Hematopoietic multipotent progenitor cell treated with erythropoietin and hydrocortisone succinate and interleukin-3 and kit ligand, for 15 days (in vitro differentiated cells): ENCODE measurements around the gene MED25.
A peak's percentile ranks its signal among the peaks of the same experiment; 100 is the strongest.

Experiments
- DNase-seq: peaks from one replicate; pipeline ENCODE4 v3.0.0-alpha.2; 2015; ENCODE audit warnings: low spot score

MED25 gene

DNA sequence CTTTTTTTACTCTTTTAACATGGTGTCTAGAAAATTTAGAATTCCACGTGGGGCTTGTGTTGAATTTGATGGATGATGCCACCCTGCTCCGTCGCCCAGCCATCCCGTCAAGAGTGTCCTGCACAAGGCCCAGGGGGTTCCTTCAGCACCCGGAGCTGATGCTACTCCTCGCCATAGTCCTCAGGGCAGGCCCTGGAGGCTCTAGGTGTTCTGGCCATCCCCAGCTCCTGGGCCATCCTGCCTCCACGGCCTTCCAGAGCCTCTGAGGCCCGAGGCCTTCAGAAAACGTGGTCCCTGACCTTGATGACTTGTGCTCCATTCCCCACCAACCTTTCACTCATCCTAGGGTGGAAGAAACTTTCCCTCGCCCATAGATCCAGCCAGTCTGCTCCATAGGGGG, 55.7 kb downstream of the MED25 start:
- DNase-seq = no peak

DNA sequence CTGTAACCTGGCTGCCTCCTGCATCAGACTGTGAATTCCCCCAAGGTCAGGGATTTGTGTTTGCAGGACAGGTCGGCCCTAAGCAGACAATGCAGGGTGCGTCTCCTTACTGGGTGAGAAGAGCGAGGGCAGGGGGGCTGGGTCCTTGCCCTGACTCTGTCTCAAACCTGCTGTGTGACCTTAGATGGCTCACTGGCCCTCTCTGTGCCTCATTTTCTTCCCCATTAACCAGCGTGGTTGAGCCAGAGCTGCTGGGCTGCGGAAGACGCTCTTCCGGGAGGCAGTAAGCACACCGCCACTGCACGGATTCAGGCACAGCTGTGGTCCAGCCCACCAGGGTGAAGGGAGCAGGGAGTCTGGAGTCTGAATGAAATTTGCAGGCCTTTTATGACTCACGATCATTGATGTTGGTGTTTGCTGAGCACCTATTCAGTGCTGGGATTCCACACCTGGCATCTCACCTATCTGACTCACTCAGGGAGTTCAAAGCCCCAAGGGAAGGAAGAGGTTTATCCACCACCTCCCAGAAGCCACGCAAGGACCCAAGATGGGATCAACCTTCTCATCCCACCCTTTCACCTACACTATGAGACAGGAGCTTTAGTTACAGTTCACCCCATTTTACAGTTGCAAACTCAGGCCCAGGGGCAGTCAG, 56.5 kb downstream of the MED25 start:
- DNase-seq = no peak

DNA sequence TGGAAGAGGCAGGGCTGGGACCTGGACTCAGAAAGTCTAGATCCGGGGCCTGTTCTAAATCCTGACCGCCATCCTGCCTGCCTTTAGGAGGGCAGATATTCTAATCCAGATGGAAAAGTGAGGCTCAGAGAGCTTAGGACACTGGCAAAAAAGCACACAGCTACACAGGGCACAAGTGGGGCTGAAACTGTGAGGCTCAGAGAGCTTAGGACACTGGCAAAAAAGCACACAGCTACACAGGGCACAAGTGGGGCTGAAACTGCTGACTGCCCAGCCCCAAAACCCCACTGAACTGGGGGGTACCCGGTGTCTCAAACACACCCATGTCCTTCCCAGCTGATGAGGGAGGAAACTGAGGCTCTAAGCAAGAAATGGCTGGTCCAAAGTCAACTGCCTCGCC, 57.1 kb downstream of the MED25 start:
- DNase-seq = no peak

DNA sequence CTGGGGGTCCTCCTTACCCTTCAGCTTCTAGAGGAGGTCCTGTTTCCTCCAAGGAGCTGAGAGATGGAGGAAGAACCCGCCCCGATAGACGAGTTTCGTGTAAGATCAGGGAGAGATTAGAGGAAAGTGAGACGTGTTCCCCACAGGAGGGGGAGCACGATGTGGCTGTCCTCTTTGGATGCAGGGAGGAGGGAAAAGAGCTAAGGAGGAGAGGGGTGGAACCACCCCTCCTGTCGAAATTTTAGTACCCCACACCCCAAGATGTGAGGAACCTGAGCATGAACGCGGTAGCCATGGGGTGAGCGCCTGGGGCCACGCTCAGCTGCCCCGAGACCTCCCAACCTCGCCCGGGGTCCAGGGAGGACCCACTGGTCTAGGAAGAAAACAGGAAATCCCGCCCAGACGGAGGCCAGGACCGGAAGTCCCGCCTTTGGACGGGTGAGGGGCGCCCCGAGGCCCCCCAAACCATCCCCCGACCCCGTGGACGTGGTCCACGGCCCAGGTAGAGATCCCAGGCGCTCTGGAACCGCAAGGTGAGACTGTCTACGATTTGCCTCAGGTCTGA, 57.9 kb downstream of the MED25 start:
- DNase-seq = peak; percentile 71

DNA sequence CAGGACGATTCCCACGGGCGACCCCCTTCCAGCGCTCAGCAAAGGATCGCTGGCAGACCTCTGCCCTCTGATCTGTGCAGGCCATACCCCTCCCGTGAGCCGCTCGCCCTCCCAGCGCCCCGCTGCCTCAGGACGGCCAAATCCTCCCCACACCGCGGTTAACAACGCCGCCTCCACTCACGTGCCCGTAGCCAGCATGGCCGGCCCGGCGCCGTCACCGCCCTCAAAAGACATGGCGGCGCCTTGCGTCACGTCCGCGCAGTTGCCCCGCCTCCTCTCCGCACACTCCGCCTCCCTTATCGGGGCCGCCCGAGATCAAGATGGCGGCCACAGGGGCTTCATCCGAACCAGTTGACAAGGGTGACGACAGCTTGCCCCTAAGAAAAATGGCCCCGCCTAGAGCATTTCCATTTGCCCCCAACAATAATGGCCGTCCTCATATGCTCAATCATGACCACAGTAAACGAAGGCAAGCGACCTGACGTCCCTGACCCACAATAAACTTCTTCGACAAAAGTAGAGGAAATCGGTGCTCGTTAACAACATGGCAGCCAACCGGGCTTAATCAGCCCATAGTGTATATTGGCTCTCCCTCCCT, 58.4 kb downstream of the MED25 start:
- DNase-seq = peak; percentile 99

DNA sequence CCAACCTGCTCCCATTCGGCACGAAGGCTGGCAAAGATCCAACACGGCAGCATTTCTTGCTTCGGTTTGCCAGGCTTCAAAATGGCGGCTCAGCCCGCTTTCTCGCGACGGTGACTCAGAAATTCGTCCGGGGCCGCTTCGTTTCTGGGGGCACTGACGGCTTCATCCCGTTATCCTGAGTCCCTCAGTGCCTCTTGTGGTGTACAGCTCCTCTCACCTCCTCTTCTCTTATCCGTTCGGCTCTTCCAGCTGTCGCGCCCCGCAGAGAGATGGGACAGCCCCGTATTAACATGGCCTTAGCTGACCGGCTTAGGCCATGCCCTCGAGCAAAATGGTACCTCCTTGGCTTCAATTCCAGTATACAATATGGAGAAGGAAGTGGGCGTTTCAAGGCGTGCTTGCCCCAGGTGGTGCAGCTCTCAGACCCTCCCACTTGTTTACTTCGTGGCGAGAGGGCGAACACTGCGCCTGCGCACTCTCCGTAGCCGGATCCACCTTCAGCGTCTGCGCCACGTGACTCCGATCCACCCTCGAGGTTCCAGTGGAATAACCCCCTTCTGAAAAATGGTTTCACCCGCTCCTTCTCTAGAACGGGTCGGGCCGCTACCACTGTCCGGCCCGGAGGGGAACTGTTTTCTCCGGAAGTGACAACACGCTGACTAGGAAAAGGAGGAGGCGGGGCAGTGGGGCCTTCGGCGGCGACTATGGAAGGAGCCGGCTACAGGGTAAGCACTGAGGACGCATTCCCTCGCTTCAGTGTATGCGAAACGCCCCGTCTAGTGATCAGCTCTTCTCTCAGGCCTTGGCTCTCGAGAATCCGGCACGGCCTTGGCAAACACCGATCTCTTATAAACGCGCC, 59.2 kb downstream of the MED25 start, which contains the start of the genes AKT1S1 and TBC1D17:
TSS of gene AKT1S1 (minus strand) at position 336 of the 859 bp plus-strand sequence. CDS start 4,060 bp downstream, outside the sequence.
TSS of gene TBC1D17 (plus strand) at position 683 of the 859 bp plus-strand sequence. CDS start at position 705, 22 bp downstream.
- peak; percentile 100 for DNase-seq

DNA sequence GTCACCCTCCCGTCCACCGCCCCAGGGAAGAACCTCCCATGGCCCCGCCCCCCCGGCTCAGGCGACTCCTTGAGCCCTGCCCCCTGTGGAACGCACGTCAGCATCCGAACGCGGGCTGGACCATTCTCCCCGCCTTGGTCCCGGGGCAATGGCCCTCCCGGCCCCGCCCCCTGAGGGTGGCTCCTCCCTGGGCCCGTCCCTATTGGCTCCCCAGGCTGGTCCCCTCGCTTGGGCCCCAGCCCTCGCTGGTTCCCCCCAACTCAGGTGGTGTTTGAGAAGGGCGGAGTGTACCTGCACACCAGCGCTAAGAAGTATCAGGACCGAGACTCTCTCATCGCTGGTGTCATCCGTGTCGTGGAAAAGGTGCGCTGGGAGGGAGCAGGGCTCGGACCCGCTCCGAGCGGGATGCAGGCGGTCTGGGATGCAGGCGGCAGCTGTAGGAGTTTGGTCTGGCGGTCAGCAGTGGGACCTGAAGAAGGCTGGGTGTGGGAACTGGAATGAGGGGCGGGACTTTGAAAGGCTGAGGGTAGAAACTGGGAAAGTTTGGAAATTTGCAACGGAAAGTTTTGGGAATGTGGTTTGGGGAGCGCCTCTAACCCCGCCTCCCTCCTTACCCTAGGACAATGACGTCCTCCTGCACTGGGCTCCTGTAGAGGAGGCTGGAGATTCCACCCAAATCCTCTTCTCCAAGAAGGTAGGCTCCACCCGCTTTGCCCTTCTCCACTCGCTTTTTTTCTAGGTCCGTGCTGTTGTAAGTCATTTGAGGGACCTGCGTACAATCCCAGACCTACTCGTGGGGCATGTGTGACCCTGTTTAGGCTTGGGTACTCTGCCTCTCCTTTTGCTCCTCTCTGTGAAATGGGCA, 60.0 kb downstream of the MED25 start:
- peak; percentile 99 for DNase-seq

DNA sequence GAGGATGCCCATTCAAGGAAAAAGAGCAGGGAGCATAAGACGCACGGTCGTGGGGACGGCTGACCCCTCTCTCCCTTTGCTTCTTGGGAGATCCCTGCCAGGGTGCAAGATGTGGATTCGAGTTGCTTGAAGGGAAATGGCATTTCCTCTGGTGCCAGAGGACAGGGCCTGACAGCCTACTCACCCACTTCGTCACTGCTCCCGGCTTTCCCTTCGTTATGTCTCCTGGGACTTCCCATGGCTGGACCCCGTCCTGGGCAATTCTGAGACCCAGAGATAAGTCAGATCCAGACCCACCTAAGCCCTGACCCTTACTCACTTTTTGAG, 60.6 kb downstream of the MED25 start:
- no peak for DNase-seq

DNA sequence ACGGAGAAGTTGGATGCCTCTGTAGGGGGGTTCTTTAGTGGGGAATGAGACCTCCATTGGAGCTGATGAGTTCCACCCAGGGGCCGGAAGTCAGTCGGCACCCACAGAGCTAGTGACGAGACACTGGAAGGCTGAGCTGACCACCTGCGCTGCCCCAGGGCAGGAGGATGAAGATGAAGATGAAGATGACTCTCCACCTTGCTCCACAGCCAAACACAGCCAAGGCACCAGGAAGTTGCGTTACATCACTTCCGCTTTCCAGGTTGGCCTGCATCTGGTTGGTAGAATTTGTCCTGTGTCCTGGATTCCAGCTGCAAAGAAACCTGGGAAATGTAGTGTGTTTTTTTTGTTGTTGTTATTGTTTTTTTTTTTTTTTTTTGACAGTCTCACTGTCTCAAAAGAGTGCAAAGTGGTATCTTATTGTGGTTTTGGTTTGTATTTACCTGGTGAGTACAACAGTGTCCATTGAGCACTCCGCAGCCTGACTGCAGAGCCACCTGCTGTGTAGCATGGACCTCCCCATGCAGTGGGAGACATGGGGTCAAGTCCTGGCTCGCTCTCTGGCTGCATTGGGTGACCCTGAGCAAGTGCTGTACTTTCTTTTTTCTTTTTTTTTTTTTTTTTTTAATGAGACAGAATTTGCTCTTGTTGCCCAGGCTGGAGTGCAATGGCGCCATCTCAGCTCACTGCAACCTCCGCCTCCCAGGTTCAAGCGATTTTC, 61.3 kb downstream of the MED25 start:
- DNase-seq = no peak

DNA sequence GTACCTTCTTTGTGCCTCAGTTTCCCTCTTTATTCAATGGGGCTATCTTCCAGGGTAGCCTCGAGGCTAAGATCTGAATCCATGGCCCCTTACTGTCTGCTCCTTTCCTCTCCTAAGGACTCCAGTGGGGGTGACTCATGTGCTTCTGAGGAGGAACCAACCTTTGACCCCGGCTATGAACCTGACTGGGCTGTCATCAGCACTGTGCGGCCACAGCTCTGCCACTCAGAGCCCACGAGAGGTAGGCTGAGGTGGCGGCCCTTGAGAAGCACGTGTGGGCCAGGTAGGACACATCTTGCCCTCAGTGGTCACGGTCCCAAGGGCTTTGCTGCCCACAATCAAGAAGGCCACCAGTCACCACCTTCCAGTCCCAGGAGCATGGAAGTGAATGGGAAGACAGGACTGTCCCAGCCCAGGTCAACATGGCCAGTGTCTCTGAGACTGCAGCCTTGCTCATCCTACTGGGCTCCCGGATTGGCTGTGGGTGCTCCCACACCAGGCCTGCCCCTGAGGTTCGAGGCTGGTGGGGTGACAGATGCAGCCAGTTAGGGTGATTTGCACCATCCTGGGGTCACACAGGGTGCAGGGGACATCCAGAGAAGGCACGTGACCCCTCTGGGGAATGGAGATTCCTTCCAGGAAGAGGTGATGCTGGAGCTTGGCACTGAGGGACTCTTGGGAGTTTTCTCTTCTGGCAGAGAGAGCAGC, 62.2 kb downstream of the MED25 start:
- no peak for DNase-seq

DNA sequence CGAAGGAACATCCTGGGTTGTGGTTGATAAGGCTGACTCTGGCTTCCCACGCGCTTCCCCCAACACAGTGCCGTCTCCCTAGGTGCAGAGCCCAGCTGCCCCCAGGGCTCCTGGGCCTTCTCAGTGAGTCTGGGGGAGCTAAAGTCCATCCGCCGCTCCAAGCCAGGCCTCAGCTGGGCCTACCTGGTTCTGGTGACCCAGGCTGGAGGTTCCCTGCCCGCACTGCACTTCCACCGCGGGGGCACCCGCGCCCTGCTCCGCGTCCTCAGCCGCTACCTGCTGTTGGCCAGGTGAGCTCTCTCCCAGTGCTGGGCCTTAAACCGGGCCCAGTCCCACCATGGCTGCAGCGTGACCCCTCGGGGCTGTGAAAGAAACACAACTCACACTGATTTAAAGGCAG, 63.1 kb downstream of the MED25 start:
- DNase-seq = no peak

DNA sequence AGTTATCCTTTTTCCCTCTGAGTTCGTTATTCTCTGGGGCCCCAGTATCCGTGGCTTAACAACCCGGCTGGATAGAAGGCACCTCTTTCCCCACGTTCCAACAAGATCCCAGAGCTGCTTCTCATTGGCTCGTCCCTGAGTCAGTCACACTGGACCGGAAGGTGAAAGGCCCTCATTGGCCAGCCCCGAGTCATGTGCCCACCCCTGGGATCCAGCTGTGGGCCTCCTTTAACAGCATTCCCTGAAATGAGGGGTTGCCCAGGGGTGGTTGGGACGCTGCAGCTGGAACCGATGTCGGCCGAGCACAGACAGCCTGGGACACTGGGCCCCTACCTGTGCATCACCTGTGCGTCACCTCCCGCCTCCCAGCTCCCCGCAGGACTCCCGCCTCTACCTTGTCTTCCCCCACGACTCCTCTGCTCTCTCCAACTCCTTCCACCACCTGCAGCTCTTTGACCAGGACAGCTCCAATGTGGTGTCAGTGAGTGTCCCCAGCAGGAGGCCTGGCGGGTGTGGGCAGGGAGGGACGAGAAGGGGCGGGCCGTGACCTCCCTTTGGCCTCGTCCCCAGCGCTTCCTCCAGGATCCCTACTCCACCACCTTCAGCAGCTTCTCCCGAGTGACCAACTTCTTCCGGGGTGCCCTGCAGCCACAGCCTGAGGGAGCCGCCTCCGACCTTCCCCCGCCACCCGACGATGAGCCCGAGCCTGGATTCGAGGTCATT, 63.7 kb downstream of the MED25 start:
- DNase-seq = no peak

DNA sequence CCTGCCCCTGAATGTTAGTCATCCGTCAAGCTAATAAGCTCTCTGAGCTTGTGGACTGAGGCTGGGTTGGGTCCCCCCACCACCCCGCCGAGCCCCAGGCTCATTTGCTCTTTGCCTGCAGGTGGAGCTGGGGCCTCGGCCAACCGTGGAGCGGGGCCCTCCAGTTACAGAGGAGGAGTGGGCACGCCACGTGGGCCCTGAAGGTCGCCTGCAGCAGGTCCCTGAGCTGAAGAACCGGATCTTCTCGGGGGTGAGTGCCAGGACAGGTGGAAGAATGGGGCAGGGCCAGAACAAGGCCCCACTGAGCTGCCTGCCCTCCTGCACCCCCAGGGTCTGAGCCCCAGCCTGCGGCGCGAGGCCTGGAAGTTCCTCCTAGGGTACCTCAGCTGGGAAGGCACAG, 64.6 kb downstream of the MED25 start:
- DNase-seq = no peak

DNA sequence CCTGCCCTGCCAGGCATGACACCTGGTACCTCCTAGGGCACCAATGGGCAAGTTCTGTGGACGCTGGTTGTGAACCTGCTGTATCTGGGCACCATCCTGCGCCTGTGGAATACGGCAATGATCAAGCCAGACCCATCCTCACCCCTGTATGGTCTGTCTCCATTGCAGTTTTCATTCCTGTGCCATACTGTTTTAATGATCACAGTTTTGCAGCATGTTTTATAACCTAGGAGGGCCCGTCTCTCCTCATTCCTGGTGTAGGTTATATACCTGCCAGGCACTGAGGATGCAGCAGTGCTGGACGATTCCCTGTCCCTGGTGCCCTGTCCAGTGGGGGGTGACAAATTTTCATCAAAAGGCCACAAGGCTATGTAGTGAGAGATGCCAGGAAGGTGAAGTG, 65.0 kb downstream of the MED25 start:
- DNase-seq = no peak

DNA sequence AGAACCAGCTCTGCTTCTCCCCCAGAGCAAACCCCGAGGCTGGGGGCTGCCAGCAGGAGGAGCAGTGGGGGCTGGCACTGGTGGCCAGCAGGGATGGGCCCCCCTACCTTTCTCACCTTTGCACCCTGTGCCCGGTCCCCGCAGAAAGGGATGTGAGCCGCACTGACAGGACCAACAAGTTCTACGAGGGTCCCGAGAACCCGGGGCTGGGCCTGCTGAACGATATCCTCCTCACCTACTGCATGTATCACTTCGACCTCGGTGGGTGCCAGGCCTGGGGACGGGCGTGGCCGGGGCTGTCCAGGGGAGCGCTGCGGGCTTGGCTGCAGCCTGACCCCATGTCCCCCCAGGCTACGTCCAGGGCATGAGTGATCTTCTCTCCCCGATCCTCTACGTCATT, 66.0 kb downstream of the MED25 start:
- no peak for DNase-seq

DNA sequence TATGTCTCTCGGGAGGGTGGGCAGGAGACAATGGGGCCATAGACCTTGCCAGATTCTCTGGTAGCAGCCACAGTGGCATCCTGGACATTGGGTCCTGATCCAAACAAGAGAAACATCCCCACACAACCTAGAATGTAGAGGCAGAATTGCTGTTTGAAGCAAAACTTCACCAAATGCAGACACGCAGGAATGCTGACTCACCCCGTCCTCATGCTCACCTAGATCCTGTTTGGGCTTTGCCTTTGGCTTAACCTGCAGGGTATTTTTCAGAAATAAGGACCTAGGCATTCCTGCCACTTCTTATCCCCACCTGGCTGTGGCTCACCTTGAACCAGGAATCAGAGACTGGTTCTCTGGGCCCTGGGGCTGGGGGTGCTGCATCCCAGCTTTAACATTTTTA, 66.7 kb downstream of the MED25 start:
- DNase-seq = no peak
